GM23248 (cell line): ENCODE results near the gene ADCY1.

ENCODE experiments used
- EZH2 ChIP-seq: fragments of 200-600 bp; sonication (generic); IDR thresholded peaks from 2 replicates; pipeline ENCODE4 v1.6.1; 2018; ENCODE audit warnings: antibody characterized with exemption, mild to moderate bottlenecking; ENCODE audit not compliant: insufficient read depth, poor library complexity, severe bottlenecking
- EZH2phosphoT487 ChIP-seq: fragments of 200-600 bp; sonication (generic); IDR thresholded peaks from 2 replicates; pipeline ENCODE4 v1.6.1; 2018; ENCODE audit warnings: antibody characterized with exemption, moderate library complexity, mild to moderate bottlenecking, low read depth; ENCODE audit not compliant: insufficient read depth

GRCh38 chr7:45593877-45594276 lies 19.7 kb downstream of the ADCY1 start:
- TF ChIP-seq EZH2 (no peak), EZH2phosphoT487 (no peak)
